Activated CD4-positive, alpha-beta T cell treated with anti-CD3 and anti-CD28 coated beads, Interleukin-2, amount 10 ng/mL, durations not matched to agents 7 days and 5 days (primary cell): ENCODE measurements around the gene KITLG. TPM values are rescaled to one million over a fixed set of nuclear protein-coding genes. Genes with fewer than 3 reads are reported as not detected.
"Not testable (repeated sequence)": the region's sequence is repeated elsewhere in the genome, so short reads cannot be mapped to it uniquely, and the experiment has no call there.

ENCODE experiments used
- CTCF ChIA-PET: fragments of 350-600 bp; sonication (Branson Sonifier 250); formaldehyde crosslinking; loops from one replicate; lab custom pipeline; 2021; ENCODE audit warnings: antibody characterized with exemption; lab: Charles Lee
- POLR2A ChIA-PET: fragments of 350-600 bp; sonication (Branson Sonifier 250); formaldehyde crosslinking; loops from one replicate; lab custom pipeline; 2021; ENCODE audit warnings: antibody characterized with exemption; lab: Charles Lee
- DNase-seq: peaks from one replicate; pipeline ENCODE4 v3.0.0-alpha.2; 2020
- H3K27ac Mint-ChIP-seq: one replicate; pipeline ENCODE4 v1.8.0; 2021; ENCODE audit warnings: mild to moderate bottlenecking, moderate library complexity, mixed read lengths
- H3K27me3 Mint-ChIP-seq: one replicate; pipeline ENCODE4 v1.8.0; 2021; ENCODE audit warnings: mixed read lengths
- H3K36me3 Mint-ChIP-seq: one replicate; pipeline ENCODE4 v1.8.0; 2021; ENCODE audit warnings: low read depth, mixed read lengths
- H3K4me1 Mint-ChIP-seq: one replicate; pipeline ENCODE4 v1.8.0; 2021; ENCODE audit warnings: mixed read lengths
- H3K4me3 Mint-ChIP-seq: one replicate; pipeline ENCODE4 v1.8.0; 2021; ENCODE audit warnings: mild to moderate bottlenecking, moderate library complexity, mixed read lengths
- H3K9me3 Mint-ChIP-seq: one replicate; pipeline ENCODE4 v1.8.0; 2021; ENCODE audit warnings: mixed read lengths
- total RNA-seq, 2 experiments: library from RNA; stranded (reverse); gene quantifications; one replicate each; pipeline ENCODE4 v1.2.3, GENCODE V29; 2021

The KITLG gene
- total RNA-seq, 2 experiments from 2014 or later, result 0.12 TPM; not detected in 1

DNA sequence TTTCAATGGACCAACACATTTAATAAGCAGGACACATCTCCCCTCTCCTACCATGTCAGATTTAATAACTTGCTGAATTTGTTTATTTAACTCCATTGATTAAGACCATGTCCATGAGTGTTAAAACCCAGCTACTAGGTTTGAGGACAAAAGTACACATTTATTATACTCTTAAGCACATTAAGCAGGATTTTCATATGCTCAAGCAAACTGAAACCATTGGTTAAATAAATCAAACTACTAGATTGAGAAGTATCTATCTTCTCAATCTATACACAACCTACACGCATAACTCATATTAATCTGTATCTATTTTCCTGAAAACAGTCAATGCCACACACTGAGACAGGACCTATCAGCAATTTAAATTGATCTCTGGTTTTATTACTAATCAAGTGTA is 85.2 kb downstream of the KITLG start:
- ChIA-PET POLR2A (no interaction called here), CTCF (no interaction called here)
- DNase-seq, result no peak
- H3K36me3 Mint-ChIP-seq, result no peaks in the 10 kb centered on the region
- no peaks in the 10 kb centered on the region for H3K27me3 Mint-ChIP-seq
- H3K4me1 Mint-ChIP-seq, result no peaks in the 10 kb centered on the region
- H3K9me3 Mint-ChIP-seq, result no peaks in the 10 kb centered on the region
- H3K27ac Mint-ChIP-seq, result no peak overlapping the region
- no peak overlapping the region for H3K4me3 Mint-ChIP-seq

DNA sequence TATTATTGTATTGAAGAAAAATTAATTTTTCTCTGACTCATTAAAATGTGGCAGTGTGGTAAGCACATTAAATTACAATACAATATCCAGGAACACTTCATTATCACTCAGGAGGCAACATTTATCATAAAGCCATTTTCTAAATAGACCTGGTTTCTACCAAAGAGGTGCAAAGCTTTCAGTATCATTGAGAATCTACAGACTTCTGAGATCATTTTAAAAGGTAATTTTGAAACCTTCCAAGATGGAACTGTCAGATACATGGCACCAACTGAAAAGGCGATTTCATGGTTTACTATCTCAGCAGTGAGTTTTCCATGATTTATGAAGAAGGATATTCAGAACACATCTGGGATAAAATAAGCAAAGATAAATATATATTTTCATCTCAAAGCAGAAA is 85.8 kb downstream of the KITLG start:
- no peaks in the 10 kb centered on the region for H3K36me3 Mint-ChIP-seq
- no peaks in the 10 kb centered on the region for H3K4me1 Mint-ChIP-seq
- no peak for DNase-seq
- no peak overlapping the region for H3K4me3 Mint-ChIP-seq
- no peak overlapping the region for H3K27ac Mint-ChIP-seq
- no peaks in the 10 kb centered on the region for H3K27me3 Mint-ChIP-seq
- ChIA-PET POLR2A (no interaction called here), CTCF (no interaction called here)
- H3K9me3 Mint-ChIP-seq, result no peaks in the 10 kb centered on the region

DNA sequence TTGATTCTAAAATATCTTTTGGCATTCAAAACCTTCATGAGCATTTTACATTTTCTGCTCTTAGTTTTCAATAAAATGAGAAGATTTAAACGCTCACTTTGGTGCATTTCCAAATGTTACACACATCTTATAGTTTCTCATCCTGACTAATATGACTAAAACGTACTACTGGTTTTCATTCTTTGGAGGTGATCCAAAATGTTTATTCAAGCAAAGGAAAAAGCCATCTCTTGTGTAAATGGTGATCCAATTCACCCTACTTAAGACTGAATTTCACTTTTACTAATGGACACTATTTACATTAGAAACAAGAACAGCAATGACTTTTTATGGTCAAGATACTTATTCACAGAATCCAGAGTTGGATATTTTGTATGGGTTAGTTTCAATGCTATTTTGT is 86.6 kb downstream of the KITLG start:
- Mint-ChIP-seq H3K4me1 (no peaks in the 10 kb centered on the region), H3K4me3 (no peak overlapping the region), H3K27me3 (no peaks in the 10 kb centered on the region), H3K9me3 (no peaks in the 10 kb centered on the region), H3K27ac (no peak overlapping the region), H3K36me3 (no peaks in the 10 kb centered on the region)
- POLR2A ChIA-PET, result no interaction called here
- CTCF ChIA-PET, result no interaction called here
- no peak for DNase-seq

- ChIA-PET CTCF (no interaction called here), POLR2A (no interaction called here)
- H3K4me1 Mint-ChIP-seq, result no peaks in the 10 kb centered on the region
- no peak for DNase-seq
- no peak overlapping the region for H3K27ac Mint-ChIP-seq
- no peaks in the 10 kb centered on the region for H3K27me3 Mint-ChIP-seq
- no peak overlapping the region for H3K4me3 Mint-ChIP-seq
- no peaks in the 10 kb centered on the region for H3K9me3 Mint-ChIP-seq
- H3K36me3 Mint-ChIP-seq, result no peaks in the 10 kb centered on the region
These were observed 89.8 kb downstream of the KITLG start for GRCh38 chr12:88490425-88490824.

- CTCF ChIA-PET, result no interaction called here
- H3K27ac Mint-ChIP-seq, result no peak overlapping the region
- no peaks in the 10 kb centered on the region for H3K36me3 Mint-ChIP-seq
- H3K4me3 Mint-ChIP-seq, result no peak overlapping the region
- H3K9me3 Mint-ChIP-seq, result peaks cover 3% of the 10 kb centered on the region
- no peak for DNase-seq
- H3K4me1 Mint-ChIP-seq, result no peaks in the 10 kb centered on the region
- no peaks in the 10 kb centered on the region for H3K27me3 Mint-ChIP-seq
- POLR2A ChIA-PET, result no interaction called here
These were observed 107.5 kb downstream of the KITLG start for GRCh38 chr12:88472775-88473174.

- H3K27ac Mint-ChIP-seq, result no peak overlapping the region
- H3K4me3 Mint-ChIP-seq, result no peak overlapping the region
- POLR2A ChIA-PET, result no interaction called here
- H3K4me1 Mint-ChIP-seq, result no peaks in the 10 kb centered on the region
- DNase-seq, result no peak
- H3K27me3 Mint-ChIP-seq, result no peaks in the 10 kb centered on the region
- H3K36me3 Mint-ChIP-seq, result no peaks in the 10 kb centered on the region
- H3K9me3 Mint-ChIP-seq, result peaks cover 3% of the 10 kb centered on the region
- CTCF ChIA-PET, result no interaction called here
These were observed 108.0 kb downstream of the KITLG start for GRCh38 chr12:88472248-88472647.

DNA sequence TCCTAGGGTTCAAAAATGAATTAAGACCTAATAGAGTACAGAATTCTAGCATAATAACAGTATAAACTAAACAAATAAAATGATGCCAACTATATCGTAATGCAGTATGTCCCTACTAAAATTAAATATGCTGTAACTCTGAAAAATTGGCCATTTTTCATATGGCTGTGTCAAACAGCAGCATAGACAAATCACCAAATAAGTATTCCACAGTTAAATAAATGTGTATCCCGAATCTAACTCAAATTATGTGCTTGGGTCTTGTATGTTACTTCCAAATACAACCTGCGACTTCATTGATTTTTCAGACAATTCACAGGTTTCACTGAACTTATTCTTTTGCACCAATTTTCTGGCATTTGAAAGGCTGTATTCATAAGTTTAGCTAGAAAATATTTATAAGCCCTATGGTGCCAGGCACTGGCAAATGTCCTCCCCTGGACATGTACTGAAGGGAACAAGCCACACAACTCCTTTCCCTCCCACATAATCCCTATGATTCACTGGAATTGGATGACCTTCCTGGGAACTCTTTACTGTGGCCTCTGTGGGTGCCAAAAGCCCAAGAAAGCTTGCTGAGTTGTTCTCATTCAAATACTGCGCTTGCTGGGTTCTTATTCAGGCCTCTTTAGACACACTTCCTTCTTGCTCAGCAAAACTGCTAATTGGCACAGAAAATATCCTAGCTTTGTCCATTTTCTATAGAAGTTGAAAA is 108.8 kb downstream of the KITLG start:
- Mint-ChIP-seq H3K4me3 (no peak overlapping the region), H3K27me3 (no peaks in the 10 kb centered on the region), H3K27ac (no peak overlapping the region), H3K9me3 (peaks cover 3% of the 10 kb centered on the region), H3K4me1 (no peaks in the 10 kb centered on the region), H3K36me3 (no peaks in the 10 kb centered on the region)
- CTCF ChIA-PET, result no interaction called here
- POLR2A ChIA-PET, result no interaction called here
- no peak for DNase-seq

- POLR2A ChIA-PET, result no interaction called here
- no peak for DNase-seq
- H3K27ac Mint-ChIP-seq, result no peak overlapping the region
- no peaks in the 10 kb centered on the region for H3K27me3 Mint-ChIP-seq
- H3K36me3 Mint-ChIP-seq, result no peaks in the 10 kb centered on the region
- no peak overlapping the region for H3K4me3 Mint-ChIP-seq
- H3K4me1 Mint-ChIP-seq, result no peaks in the 10 kb centered on the region
- CTCF ChIA-PET, result interaction anchor here (0.9 kb wide), 1 partner anchor 15 kb away, joined by 3 read pairs; no protein-coding TSS in a partner anchor
- H3K9me3 Mint-ChIP-seq, result peaks cover 3% of the 10 kb centered on the region
These were observed 111.1 kb downstream of the KITLG start for GRCh38 chr12:88469154-88469553.

DNA sequence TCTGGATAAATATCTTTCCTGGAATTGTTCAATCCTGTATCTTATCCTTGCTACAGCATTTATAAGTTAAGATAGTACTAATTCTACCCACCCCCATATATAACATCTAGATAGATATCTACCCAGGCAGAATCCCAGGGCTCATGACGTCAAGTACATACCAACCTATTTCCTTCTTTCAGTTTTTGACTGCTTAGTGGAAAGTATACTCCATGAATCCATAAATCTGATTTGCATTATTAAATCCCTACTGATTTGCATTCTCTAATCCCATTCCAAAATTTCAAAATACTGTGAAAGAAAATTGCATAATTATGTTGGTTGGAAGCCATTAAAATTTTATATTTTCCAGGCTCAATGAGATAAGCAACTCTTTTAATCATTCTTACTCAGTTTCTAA is 111.7 kb downstream of the KITLG start:
- ChIA-PET CTCF (no interaction called here), POLR2A (no interaction called here)
- H3K27me3 Mint-ChIP-seq, result no peaks in the 10 kb centered on the region
- H3K36me3 Mint-ChIP-seq, result no peaks in the 10 kb centered on the region
- H3K9me3 Mint-ChIP-seq, result peaks cover 3% of the 10 kb centered on the region
- no peak for DNase-seq
- no peak overlapping the region for H3K27ac Mint-ChIP-seq
- H3K4me1 Mint-ChIP-seq, result no peaks in the 10 kb centered on the region
- no peak overlapping the region for H3K4me3 Mint-ChIP-seq

DNA sequence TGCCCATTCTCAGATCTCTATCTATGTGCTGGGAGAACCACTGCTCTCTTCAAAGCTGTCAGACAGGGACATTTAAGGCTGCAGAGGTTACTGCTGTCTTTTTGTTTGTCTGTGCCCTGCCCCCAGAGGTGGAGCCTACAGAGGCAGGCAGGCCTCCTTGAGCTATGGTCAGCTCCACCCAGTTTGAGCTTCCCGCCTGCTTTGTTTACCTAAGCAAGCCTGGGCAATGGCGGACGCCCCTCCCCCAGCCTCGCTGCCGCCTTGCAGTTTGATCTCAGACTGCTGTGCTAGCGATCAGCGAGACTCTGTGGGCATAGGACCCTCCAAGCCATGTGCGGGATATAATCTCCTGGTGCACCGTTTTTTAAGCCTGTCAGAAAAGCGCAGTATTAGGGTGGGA is 113.6 kb downstream of the KITLG start:
- H3K27ac Mint-ChIP-seq, POLR2A ChIA-PET, H3K36me3 Mint-ChIP-seq, H3K4me3 Mint-ChIP-seq, H3K27me3 Mint-ChIP-seq, H3K9me3 Mint-ChIP-seq, DNase-seq, CTCF ChIA-PET, H3K4me1 Mint-ChIP-seq: not testable (repeated sequence)

DNA sequence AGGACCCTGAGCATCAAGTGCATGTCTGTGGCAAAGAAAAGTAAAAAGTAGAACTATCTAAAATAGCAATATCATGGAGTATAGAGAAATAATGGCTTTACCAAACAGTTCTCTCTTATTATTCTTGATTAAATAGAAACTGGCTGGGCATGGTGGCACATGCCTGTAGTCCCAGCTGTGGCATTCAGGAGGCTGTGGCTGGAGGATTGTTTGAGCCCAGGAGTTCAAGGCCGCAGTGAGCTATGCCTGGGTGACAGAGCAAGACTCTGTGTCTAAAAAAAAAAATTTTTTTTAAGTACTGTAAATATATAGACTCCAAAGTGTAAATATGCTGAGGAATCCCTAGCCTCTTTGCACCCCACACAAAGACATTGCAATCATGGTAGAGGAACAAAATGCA is 121.9 kb downstream of the KITLG start:
- no peaks in the 10 kb centered on the region for H3K27me3 Mint-ChIP-seq
- H3K36me3 Mint-ChIP-seq, result no peaks in the 10 kb centered on the region
- DNase-seq, result no peak
- H3K9me3 Mint-ChIP-seq, result no peaks in the 10 kb centered on the region
- H3K4me1 Mint-ChIP-seq, result no peaks in the 10 kb centered on the region
- CTCF ChIA-PET, result no interaction called here
- POLR2A ChIA-PET, result no interaction called here
- H3K27ac Mint-ChIP-seq, result no peak overlapping the region
- H3K4me3 Mint-ChIP-seq, result no peak overlapping the region

- no peaks in the 10 kb centered on the region for H3K36me3 Mint-ChIP-seq
- ChIA-PET CTCF (no interaction called here), POLR2A (no interaction called here)
- no peak for DNase-seq
- no peak overlapping the region for H3K27ac Mint-ChIP-seq
- H3K4me1 Mint-ChIP-seq, result no peaks in the 10 kb centered on the region
- no peak overlapping the region for H3K4me3 Mint-ChIP-seq
- no peaks in the 10 kb centered on the region for H3K27me3 Mint-ChIP-seq
- no peaks in the 10 kb centered on the region for H3K9me3 Mint-ChIP-seq
These were observed 126.9 kb downstream of the KITLG start for GRCh38 chr12:88453323-88453722.

DNA sequence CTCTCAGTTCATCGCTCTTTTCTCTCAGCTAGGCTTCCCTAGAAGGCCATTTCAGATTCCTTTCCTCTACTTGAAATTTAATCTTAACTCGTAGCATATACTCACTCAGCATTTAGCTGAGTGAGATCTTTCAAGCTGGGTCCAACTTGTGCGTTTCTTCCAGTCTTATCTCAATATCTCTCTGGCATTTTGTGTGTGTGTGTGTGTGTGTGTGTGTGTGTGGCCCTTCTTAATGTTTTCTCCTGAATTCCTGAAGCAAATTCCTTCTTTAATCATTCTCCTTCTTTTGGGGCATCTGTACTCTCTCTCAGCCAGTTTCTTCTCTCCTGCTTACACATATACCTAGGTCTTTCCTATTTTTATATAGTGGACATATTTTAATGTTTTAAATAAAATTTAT is 129.1 kb downstream of the KITLG start:
- H3K27me3 Mint-ChIP-seq, result no peaks in the 10 kb centered on the region
- no peaks in the 10 kb centered on the region for H3K9me3 Mint-ChIP-seq
- ChIA-PET POLR2A (no interaction called here), CTCF (no interaction called here)
- no peak overlapping the region for H3K27ac Mint-ChIP-seq
- H3K36me3 Mint-ChIP-seq, result no peaks in the 10 kb centered on the region
- H3K4me3 Mint-ChIP-seq, result no peak overlapping the region
- no peak for DNase-seq
- H3K4me1 Mint-ChIP-seq, result no peaks in the 10 kb centered on the region

DNA sequence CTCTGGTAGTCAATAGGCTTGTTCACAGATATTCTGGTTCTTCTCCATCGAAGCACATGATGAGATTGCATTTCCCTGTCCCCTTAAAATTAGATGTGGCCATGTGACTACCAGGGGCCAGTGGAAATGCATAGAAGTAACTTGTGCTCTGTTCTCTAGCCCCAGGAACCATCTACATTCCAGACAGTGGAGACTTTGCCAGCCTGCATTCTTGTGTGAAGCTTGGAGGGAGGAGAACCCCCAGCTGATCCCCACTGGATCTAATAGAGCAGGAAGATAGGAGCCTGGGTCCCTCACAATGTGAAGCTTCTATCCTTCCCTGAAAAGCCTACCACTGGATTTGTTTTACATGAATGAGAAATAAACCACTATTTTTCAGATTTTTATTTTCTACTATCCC is 130.1 kb downstream of the KITLG start:
- no peaks in the 10 kb centered on the region for H3K4me1 Mint-ChIP-seq
- POLR2A ChIA-PET, result no interaction called here
- H3K27me3 Mint-ChIP-seq, result no peaks in the 10 kb centered on the region
- no peak overlapping the region for H3K4me3 Mint-ChIP-seq
- CTCF ChIA-PET, result no interaction called here
- no peak overlapping the region for H3K27ac Mint-ChIP-seq
- no peaks in the 10 kb centered on the region for H3K36me3 Mint-ChIP-seq
- no peak for DNase-seq
- no peaks in the 10 kb centered on the region for H3K9me3 Mint-ChIP-seq
